Activated CD8-positive, alpha-beta memory T cell treated with anti-CD3 and anti-CD28 coated beads, Interleukin-2, amount 50 U/mL, for 48 hours (primary cell): ENCODE measurements around the gene CIB4.

Experiments used
- DNase-seq: peaks from one replicate; pipeline ENCODE4 v3.0.0-alpha.2; 2020

The CIB4 gene

DNA sequence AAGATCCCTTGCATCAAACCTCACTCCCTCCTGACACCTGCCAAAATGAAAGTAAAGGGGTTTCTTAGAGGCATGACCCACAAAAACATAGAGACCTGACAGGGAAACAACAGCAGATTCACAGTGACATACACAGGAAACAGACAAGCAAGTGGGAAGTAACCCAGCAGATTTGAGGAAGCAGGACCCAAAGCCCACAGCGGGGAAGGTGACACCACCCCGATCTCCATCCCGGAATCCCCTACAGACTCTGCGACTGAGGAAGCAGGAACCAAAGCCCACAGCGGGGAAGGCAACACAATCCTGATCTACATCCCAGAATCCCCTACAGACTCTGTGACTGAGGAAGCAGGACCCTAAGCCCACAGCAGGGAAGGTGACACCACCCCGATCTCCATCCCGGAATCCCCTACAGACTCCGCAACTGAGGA is 21.6 kb downstream of the CIB4 start:
- no peak for DNase-seq

- DNase-seq: no peak
Observed at GRCh38 chr2:26619096-26619495, 22.1 kb downstream of the CIB4 start.

DNA sequence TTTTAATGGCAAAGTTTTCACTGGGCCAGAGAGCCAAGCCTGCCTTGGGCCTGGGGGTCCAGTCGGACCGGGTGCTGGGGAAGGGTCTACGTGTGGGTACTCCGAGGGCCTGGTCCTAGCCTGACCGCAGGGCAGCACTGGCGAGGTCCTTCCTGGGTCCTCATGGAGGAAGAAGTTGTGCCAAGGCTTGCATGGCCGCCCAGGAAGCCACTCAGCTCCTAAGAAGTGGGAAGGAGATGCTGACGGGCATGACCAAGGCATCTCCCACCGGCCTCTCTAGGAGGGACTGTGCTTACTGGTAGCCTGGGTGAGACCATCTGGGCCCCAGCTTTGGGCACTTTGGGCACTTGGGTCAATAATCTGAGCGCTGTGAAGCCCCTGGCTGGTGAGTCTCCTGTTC is 22.6 kb downstream of the CIB4 start:
- DNase-seq: peak; percentile 42

- peak; percentile 23 for DNase-seq
Observed at GRCh38 chr2:26617588-26618083, 23.5 kb downstream of the CIB4 start.

GRCh38 chr2:26616706-26617587 is 24.2 kb downstream of the CIB4 start:
- DNase-seq: peak; percentile 22

DNA sequence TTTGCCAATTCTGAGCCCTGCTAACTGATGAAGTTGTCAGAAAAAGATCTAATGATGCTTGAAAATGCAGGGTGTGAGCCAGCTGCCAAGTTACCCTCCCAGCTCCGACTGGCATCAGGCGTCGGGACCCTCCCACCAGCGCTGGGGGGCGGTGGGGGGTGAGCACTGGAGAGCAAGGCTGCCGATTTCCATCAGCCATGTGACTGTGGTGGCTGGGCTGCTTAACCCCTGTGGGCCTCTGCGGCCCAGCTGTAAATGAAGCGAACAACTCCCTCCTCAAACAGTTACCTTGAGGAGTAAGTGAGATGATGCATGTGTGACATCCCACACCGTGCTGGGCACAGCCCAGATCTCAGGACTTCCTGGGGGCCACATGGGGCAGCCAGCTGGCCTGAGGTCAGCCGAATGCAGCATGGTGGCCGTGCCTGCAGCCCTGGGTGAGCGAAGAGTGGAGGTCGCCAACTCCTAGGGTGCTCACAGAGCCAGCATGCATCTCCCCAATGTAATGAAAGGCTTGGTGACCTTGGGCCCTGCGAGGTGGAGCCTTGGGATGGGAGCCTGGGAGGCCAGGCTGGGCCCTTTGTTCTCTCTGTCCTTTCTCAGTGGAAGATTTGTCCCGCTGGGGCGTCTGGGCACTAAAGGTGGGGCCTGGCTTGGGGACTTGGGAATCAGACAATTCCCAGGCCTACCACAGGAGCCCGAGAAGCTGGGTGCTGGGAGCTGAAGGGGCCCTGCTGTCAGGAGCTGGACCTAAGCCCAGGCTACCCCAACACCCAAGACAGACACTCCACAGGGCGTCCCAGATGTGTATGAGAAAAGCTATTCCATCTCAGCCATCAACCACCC is 25.1 kb downstream of the CIB4 start:
- DNase-seq: peak; percentile 30

GRCh38 chr2:26615336-26615859 is 25.8 kb downstream of the CIB4 start:
- no peak for DNase-seq

GRCh38 chr2:26614216-26615138 is 26.7 kb downstream of the CIB4 start:
- DNase-seq: peak; percentile 20

- peak; percentile 42 for DNase-seq
Observed at GRCh38 chr2:26613241-26614215, 27.6 kb downstream of the CIB4 start.

GRCh38 chr2:26612522-26613240 is 28.5 kb downstream of the CIB4 start:
- peak; percentile 22 for DNase-seq

- peak; percentile 36 for DNase-seq
Observed at GRCh38 chr2:26612034-26612433, 29.1 kb downstream of the CIB4 start.

DNA sequence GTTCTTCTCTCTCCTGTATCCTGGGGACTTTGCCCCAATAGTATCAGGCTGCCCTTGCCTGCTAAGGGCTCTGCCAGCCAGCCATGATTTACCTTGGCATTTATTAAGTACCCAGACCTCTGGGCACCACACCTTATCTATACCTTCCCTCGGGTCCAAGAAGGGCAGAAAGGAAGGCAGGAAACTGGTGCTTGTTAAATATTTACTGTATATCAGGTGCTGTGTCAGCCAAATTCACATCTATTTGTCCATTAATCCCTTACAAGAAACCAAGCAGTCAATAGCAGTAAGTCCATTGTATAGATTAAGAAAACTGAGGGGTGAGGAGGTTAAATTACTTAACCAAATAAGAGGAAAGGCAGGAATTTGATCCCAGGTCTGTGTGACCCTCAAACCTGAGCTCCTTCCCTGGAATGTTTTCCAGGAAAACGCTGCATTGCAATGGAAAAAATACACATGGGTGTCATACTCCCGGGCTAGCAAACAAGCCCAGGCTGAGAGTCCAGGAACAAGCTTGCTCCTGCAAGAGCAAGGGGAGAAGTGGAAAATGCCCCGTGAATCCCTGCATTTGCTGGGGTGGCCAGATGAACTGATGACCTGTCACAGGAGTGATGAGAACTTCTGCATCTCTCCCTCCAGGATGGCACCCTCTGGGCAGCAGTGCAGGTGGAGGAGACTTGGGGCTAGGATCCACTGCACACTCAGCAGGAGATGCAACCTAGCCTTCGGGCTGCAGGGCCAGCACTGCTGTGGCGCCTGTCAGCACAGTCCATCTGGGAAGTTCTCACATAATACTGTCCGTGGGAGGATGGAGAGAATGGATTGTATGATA is 30.4 kb downstream of the CIB4 start:
- DNase-seq: peak; percentile 34

DNA sequence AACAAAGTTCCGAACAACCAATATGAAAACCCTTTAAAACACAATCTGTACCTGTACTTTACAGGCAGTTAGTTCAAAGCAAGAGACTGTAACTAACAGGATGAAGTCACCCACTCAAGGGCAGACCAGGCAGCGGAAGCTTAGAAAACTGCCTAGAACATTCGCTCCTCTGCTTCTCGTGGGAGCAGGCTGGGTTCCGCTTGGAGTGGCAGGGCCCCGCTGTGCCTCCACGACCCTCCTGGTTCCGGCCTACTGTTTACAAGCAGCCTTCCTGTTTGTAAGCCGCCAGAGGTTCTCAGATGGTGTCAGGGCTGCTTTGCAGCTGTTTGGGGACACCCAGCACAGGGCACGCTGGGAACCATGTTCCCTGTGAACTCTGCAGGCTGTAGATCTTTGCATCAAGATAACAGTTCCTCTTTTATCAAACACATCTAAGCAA is 31.3 kb downstream of the CIB4 start:
- DNase-seq: peak; percentile 56

- DNase-seq: peak; percentile 33
Observed at GRCh38 chr2:26609205-26609631, 31.9 kb downstream of the CIB4 start.

- peak; percentile 43 for DNase-seq
Observed at GRCh38 chr2:26608557-26608956, 32.6 kb downstream of the CIB4 start.

DNA sequence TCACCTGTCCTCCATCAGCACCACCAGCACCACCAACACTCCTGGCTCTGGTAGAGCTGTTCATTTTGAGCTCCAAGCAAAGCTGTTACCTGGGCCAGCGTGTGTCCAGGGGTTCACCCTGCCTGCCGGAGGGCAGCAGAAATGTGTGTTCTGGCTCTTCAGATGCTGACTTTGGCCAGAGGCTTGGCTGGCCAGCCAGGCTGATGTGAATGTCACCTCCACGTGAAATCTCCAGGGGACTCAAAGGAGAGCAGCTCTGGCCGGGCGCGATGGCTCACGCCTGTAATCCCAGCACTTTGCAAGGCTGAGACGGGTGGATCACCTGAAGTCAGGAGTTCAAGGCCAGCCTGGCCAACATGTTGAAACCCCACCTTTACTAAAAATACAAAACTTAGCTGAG is 33.5 kb downstream of the CIB4 start:
- DNase-seq: peak; percentile 41

DNA sequence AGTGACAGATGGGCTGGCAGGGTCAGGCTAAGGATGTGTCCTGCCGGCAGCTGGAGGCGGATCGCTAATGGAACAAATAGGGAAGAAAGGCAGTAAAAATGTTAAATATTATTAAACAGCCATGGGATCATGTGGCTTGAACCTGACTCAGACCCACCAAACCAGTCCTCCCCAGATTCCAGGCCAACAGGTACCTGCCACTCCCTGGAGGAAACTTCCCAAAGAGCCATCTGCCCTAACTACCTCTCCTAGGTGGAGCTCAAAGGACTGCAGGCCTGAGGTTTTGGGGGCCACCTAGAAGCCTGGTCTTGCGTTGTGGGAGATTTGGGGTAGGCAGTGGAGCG is 34.3 kb downstream of the CIB4 start:
- DNase-seq: peak; percentile 34

GRCh38 chr2:26605999-26606846 is 34.9 kb downstream of the CIB4 start:
- DNase-seq: peak; percentile 44
